SJSA1 (cell line): Measurements from ENCODE around the gene CACTIN. TPM values are rescaled to one million over a fixed set of nuclear protein-coding genes. Genes with fewer than 3 reads are reported as not detected.
"Not testable (repeated sequence)": the region's sequence is repeated elsewhere in the genome, so short reads cannot be mapped to it uniquely, and the experiment has no call there.

Source experiments
- DNase-seq, 2 experiments: peaks; one replicate each; pipeline ENCODE4 v3.0.0-alpha.2; 2015 to 2020; ENCODE audit warnings: low spot score in 2 of 2, low read depth in 1 of 2
- H3K27ac ChIP-seq: fragments of 250-450 bp; sonication (Bioruptor Pico); 2 replicates; pipeline ENCODE4 v1.5.1; 2020; ENCODE audit warnings: mild to moderate bottlenecking, moderate library complexity
- H3K27me3 ChIP-seq: fragments of 250-450 bp; sonication (Bioruptor Pico); replicated peaks from 2 replicates; pipeline ENCODE4 v1.5.1; 2020; ENCODE audit warnings: mild to moderate bottlenecking, moderate library complexity
- H3K36me3 ChIP-seq: fragments of 250-450 bp; sonication (Bioruptor Pico); 2 replicates; pipeline ENCODE4 v1.5.1; 2020; ENCODE audit warnings: mild to moderate bottlenecking
- H3K4me1 ChIP-seq: fragments of 250-450 bp; sonication (Bioruptor Pico); replicated peaks from 2 replicates; pipeline ENCODE4 v1.6.1; 2021; ENCODE audit warnings: mild to moderate bottlenecking
- H3K4me3 ChIP-seq: fragments of 250-450 bp; sonication (Bioruptor Pico); 2 replicates; pipeline ENCODE4 v1.5.1; 2020; ENCODE audit warnings: mild to moderate bottlenecking
- H3K9me3 ChIP-seq: fragments of 250-450 bp; sonication (Bioruptor Pico); replicated peaks from 2 replicates; pipeline ENCODE4 v1.5.1; 2020; ENCODE audit warnings: mild to moderate bottlenecking
- total RNA-seq: library from RNA; depleted of rRNA; stranded (reverse); fragments of >200 nt; shearing (Covaris generic); gene quantifications from 2 replicates; pipeline ENCODE4 v1.2.3, GENCODE V29; 2014

The CACTIN gene
- total RNA-seq, 1 experiment from 2014 or later, result 45.2 TPM

- H3K9me3 ChIP-seq, result no peaks in the 10 kb centered on the region
- H3K36me3 ChIP-seq, result peaks cover 29% of the 10 kb centered on the region
- no peak overlapping the region for H3K4me3 ChIP-seq
- H3K4me1 ChIP-seq, result peaks cover 53% of the 10 kb centered on the region
- DNase-seq, result peak; percentile 91 to 92
- no peaks in the 10 kb centered on the region for H3K27me3 ChIP-seq
- peak overlapping the region; percentile 97 for H3K27ac ChIP-seq
Observed at GRCh38 chr19:3580156-3580934, 46.2 kb downstream of the CACTIN start.

- no peak for DNase-seq
- Histone ChIP-seq H3K9me3 (no peaks in the 10 kb centered on the region), H3K4me1 (peaks cover 48% of the 10 kb centered on the region), H3K27me3 (no peaks in the 10 kb centered on the region), H3K4me3 (no peak overlapping the region), H3K27ac (peak overlapping the region; percentile 97), H3K36me3 (peaks cover 47% of the 10 kb centered on the region)
Observed at GRCh38 chr19:3578390-3578789, 48.2 kb downstream of the CACTIN start.

DNA sequence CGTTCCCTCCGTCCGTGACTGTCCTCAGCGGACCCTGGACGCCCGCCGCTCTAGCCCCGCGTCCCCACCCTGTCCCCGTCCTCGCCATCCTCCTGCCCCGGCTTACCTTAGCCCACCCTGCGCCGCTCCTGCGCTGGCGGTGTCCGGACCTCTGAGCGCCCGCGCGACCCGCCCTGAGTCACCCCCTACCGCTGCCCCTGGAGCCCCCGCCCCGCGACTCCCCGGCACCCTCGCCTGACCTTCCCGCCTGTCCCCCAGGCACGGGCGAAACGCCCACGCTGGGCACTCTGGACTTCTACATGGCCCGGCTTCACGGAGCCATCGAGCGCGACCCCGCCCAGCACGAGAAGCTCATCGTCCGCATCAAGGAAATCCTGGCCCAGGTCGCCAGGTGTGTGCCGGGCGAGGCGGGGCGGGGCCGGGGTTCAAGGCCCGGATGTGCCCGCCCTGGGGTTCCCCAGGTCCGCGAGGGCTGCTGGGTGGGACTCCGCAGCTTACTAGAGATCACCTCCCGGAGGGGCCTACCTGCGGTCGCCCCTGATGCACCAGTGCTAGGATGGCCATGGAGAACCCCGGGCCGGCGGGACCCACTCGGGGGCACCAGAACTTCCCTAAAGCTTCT, 48.8 kb downstream of the CACTIN start:
- peaks cover 48% of the 10 kb centered on the region for H3K4me1 ChIP-seq

DNA sequence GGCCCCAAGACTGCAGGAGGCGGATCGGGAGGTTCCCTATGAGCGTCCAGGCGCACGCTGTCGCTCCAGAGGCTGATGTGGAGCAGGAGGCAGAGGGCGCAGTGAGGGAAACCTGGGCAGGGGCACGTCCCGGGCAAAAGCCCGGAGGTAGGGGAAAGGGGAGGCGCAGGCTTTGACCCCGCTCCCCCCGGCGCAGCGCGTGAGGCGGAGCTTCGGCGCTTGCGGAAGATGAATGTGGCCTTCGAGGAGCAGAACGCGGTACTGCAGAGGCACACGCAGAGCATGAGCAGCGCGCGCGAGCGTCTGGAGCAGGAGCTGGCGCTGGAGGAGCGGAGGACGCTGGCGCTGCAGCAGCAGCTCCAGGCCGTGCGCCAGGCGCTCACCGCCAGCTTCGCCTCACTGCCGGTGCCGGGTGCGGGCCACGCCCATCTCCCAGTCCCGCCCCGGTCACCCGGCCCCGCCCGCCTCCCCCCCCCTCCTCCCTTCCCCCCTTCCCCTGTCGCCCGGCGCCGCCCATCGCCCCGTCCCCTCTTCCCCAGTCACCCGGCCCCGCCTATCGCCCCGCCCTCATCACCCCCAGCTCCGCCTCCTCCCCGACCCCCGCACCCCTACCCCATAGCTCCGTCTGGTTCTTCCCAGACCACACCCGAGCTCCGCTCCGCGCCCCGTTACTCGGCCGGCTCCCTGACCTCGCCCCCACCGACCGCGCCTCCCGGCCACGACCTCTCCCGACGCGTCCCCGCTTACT, 49.7 kb downstream of the CACTIN start:
- H3K4me3 ChIP-seq, result no peak overlapping the region
- H3K9me3 ChIP-seq, result no peaks in the 10 kb centered on the region
- H3K4me1 ChIP-seq, result peaks cover 49% of the 10 kb centered on the region
- peaks cover 52% of the 10 kb centered on the region for H3K36me3 ChIP-seq
- H3K27ac ChIP-seq, result no peak overlapping the region
- H3K27me3 ChIP-seq, result no peaks in the 10 kb centered on the region
- DNase-seq, result no peak

More for the DNA sequence above, 48.8 kb downstream of the CACTIN start:
- no peaks in the 10 kb centered on the region for H3K27me3 ChIP-seq
- no peak overlapping the region for H3K4me3 ChIP-seq
- no peak overlapping the region for H3K27ac ChIP-seq
- H3K9me3 ChIP-seq, result no peaks in the 10 kb centered on the region
- no peak for DNase-seq
- peaks cover 52% of the 10 kb centered on the region for H3K36me3 ChIP-seq

DNA sequence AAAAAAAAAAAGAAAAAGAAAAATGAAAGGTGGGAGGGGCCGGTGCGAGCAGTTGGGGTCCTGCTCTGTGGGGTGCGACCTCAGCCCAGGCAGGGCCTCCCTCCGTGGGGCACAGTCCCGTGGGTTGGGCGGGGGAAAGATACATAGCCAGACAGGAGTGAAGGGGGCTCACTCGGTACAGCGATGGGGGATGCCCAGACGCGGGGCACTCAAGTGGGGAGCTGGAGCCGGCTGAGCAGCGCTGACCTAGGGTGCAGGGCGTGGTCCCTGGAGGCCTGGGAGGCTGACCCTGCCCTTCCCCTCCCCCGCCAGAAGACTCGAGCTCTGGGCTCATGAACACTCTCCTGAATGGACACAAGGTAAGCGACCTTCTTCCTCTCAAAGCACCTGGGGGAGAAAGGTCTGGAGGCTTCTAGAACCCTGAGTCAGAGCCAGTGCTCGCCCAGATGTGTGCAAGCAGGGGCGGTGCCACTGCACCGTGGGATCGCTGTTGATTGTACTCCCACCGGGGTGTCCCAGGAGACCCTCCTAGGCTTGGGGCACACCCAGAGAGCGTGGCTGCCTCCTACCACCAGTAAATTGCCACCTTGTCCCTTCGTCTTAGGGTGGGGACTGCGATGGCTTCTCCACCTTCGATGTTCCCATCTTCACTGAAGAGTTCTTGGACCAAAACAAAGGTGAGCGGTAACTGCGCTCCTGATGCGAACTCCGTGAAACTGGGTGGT, 50.5 kb downstream of the CACTIN start:
- Histone ChIP-seq H3K27me3 (no peaks in the 10 kb centered on the region), H3K4me3 (no peak overlapping the region), H3K4me1 (peaks cover 42% of the 10 kb centered on the region), H3K9me3 (no peaks in the 10 kb centered on the region), H3K27ac (no peak overlapping the region), H3K36me3 (peaks cover 54% of the 10 kb centered on the region)
- DNase-seq, result no peak

- peaks cover 34% of the 10 kb centered on the region for H3K4me1 ChIP-seq
- H3K36me3 ChIP-seq, result peaks cover 54% of the 10 kb centered on the region
- H3K4me3 ChIP-seq, result no peak overlapping the region
- no peaks in the 10 kb centered on the region for H3K9me3 ChIP-seq
- no peaks in the 10 kb centered on the region for H3K27me3 ChIP-seq
- DNase-seq, result no peak
- H3K27ac ChIP-seq, result no peak overlapping the region
Observed at GRCh38 chr19:3575260-3575741, 51.3 kb downstream of the CACTIN start.

GRCh38 chr19:3573858-3574637, 52.5 kb downstream of the CACTIN start:
- peak; percentile 95 to 99 for DNase-seq
- peaks cover 22% of the 10 kb centered on the region for H3K4me1 ChIP-seq
- peak overlapping the region; percentile 92 for H3K4me3 ChIP-seq
- H3K27me3 ChIP-seq, result no peaks in the 10 kb centered on the region
- no peaks in the 10 kb centered on the region for H3K9me3 ChIP-seq
- H3K27ac ChIP-seq, result peak overlapping the region; percentile 87
- H3K36me3 ChIP-seq, result peaks cover 53% of the 10 kb centered on the region

DNA sequence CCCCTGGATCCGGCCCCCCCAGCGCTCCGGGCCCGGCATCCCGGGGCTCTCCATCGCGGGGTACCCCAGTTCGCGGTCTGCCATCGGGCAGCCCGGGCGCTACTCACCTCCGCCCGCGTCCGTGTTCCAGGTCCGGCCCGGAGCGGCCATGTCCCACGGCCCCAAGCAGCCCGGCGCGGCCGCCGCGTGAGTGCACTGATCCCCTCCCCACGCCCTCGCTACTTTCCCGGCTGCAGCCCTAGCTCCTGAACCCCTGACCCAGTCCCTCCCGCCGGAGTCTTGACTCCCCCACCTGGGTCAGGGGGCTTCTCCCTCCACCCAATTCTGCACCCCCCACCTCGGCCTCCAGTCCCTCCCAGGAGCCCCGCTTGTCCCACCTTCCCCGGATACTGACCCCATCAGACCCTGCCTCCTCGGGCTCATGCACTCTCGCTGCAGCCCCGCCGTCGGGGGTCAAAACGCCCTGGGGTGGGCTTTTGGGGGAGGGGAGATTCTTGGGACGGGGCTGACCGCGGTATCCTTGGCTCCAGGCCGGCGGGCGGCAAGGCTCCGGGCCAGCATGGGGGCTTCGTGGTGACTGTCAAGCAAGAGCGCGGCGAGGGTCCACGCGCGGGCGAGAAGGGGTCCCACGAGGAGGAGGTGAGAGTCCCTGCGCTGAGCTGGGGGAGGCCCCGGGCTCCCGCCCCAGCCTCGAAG, 53.3 kb downstream of the CACTIN start:
- Histone ChIP-seq H3K4me3 (peak overlapping the region; percentile 92), H3K27me3 (no peaks in the 10 kb centered on the region), H3K27ac (peak overlapping the region; percentile 87), H3K9me3 (no peaks in the 10 kb centered on the region), H3K36me3 (peaks cover 46% of the 10 kb centered on the region), H3K4me1 (peaks cover 14% of the 10 kb centered on the region)
- peak in 1 of 2 experiments; percentile 46 for DNase-seq

DNA sequence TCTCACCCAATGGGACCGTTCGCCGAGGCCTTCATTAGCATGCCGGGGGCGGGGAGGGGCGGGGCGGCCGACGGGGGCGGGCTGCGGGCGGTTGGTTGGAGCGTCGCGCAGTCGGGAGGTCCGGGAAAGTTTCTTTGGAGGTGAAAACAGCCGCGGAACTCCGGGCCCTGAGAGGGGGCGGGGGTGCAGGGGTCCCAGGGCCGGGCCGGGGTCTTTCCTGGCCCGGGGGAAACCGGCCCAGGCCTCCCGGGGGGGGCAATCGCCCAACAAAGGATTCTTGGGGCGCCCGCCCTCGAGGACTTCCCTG, 53.8 kb downstream of the CACTIN start, which contains the start of gene HMG20B:
TSS of gene HMG20B (plus strand) at position 90 of the 307 bp plus-strand sequence. CDS start 366 bp downstream, outside the sequence.
- DNase-seq, result no peak
- peak within 1 kb of the TSS; percentile 87 for H3K27ac ChIP-seq
- H3K27me3 ChIP-seq, result no peaks in the 10 kb centered on the region
- peaks cover 41% of the 10 kb centered on the region for H3K36me3 ChIP-seq
- no peaks in the 10 kb centered on the region for H3K9me3 ChIP-seq
- peak within 1 kb of the TSS; percentile 92 for H3K4me3 ChIP-seq
- peaks cover 9% of the 10 kb centered on the region for H3K4me1 ChIP-seq

DNA sequence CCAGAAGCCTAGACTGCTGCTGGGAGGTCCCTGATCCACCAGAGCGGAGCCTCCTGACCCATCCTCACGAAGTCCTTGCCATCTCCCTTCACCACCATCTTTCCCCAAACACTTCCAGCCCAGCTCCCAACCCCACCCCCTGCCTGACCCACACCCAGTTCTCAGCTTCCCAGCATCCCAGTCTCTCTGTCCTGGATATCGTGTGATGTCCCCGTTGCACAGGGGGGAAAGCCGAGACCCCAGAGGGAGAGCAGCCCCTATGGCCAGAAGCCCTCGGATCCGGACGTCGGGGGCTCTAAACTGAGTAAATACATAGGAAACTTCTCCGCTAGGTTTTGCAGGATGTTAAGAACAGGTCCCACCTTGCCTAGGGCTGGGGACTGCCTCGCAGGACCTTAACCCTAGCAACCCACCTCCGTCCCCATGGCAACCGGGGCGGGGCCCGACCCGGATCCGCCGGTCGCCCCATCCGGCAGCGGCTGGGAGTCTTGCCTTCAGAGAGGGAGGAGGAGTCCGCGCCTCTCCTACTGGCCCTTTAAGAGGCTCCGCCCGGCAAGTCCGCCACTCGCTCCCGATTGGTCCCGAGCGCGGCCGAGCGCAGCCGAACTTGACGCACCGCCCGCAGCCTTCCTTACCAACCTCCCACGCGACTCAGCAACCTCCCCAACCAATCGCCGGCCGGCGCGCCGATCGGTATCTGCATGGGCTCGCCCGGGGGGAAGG, 54.3 kb downstream of the CACTIN start:
- Histone ChIP-seq H3K4me1 (peaks cover 9% of the 10 kb centered on the region), H3K36me3 (peaks cover 39% of the 10 kb centered on the region), H3K27me3 (no peaks in the 10 kb centered on the region), H3K9me3 (no peaks in the 10 kb centered on the region), H3K4me3 (peak overlapping the region; percentile 92), H3K27ac (peak overlapping the region; percentile 24; the same call in 1 of the 2 replicates)
- DNase-seq, result peak; percentile 99 to 100

GRCh38 chr19:3570606-3571011, 56.0 kb downstream of the CACTIN start:
- Histone ChIP-seq H3K36me3 (peaks cover 28% of the 10 kb centered on the region), H3K27ac (no peak overlapping the region)

DNA sequence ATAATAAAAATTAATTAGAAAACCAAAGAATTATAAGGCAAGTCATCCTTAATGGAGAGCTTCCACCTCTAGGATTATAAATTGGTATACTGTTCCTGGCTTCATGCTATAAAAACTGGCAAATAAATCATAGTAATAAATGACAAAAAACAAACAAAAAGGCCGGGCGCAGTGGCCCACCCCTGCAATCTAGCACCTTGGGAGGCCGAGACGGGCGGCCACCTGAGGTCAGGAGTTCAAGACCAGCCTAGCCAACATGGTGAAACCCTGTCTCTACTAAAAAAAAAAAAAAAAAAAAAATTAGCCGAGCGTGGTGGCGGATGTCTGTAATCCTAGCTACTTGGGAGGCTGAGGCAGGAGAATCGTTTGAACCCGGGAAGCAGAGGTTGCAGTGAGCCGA, 56.5 kb downstream of the CACTIN start:
- H3K4me3 ChIP-seq, DNase-seq: not testable (repeated sequence)

More at GRCh38 chr19:3570606-3571011, 56.0 kb downstream of the CACTIN start:
- Histone ChIP-seq H3K27me3 (no peaks in the 10 kb centered on the region), H3K4me1 (peaks cover 14% of the 10 kb centered on the region), H3K4me3 (no peak overlapping the region), H3K9me3 (no peaks in the 10 kb centered on the region)
- DNase-seq, result no peak

More for the DNA sequence above, 56.5 kb downstream of the CACTIN start:
- not testable (repeated sequence) for H3K27ac ChIP-seq, H3K9me3 ChIP-seq, H3K27me3 ChIP-seq
- peaks cover 22% of the 10 kb centered on the region for H3K36me3 ChIP-seq
- peaks cover 19% of the 10 kb centered on the region for H3K4me1 ChIP-seq
